Hypothalamus (tissue), 51 donors: ENCODE data around the gene ATP12A.

Experiments
- DNase-seq, 51 donors: peaks; one replicate each; lab custom pipeline; 2025; lab: John Stamatoyannopoulos, UW

ATP12A gene

GRCh38 chr13:24662195-24663088 is 17.8 kb upstream of the ATP12A start:
- DNase-seq: no peak

DNA sequence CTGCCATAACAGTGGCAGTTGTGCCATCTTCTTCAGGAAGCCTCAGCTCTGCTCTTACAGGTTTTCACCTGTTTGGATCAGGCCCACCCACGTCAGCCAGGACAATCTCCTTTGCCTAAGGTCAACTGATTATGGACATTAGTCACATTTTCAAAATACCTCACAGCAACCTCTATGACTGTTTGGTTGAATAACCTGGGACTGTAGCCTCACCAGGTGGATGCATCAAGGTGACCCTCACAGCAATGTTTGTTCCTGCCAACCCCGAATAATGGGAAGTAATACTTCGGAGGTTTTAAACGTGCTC is 17.2 kb upstream of the ATP12A start:
- no peak for DNase-seq

DNA sequence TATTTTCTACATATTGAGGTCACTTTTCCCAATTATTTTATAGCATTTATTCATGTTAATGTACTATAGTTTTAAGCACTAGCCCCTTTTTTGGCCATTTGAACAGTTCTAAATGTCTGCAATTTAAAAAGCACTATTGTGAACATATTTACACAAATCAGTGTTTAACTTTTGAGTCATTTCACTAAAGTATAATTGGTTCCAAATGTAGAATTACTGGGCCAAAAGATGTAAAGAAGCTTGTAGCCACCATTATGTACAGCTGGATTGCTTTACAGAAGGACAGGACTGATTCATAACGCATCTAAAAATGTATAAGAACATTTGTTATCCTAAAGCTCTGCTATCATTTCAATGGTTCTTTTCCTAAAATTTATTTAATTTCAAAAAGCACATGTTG is 16.6 kb upstream of the ATP12A start:
- DNase-seq: no peak

DNA sequence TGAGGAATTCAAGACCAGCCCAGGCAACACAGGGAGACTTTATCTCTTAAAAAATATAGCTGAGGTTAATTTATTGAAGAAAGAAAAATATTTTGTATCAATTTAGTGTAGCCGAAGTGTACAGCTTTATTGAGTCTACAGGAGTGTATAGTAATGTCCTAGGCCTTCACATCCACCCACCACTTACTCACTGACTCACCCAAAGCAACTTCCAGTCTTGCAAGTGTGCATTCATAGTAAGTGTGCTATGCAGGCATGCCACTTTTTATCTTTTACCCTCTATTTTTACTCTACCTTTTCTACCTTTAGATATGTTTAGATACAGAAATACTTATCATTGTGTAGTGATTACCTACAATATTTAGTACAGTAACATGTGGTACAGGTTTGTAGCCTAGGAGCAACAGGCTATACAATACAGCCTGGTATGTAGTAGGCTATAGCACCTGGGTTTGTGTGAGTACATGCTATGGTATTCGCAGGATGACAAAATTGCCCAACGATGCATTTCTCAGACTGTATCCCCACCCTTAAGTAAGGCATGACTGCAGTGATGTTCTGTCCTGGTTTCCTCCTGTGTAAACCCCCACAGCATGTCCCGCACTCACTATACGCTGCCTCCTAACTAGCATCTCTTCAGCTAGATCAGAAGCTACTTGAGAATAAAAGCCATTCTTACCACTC is 15.3 kb upstream of the ATP12A start:
- no peak for DNase-seq

GRCh38 chr13:24668511-24668910 is 11.7 kb upstream of the ATP12A start:
- no peak for DNase-seq

GRCh38 chr13:24668955-24669582 is 11.1 kb upstream of the ATP12A start:
- no peak for DNase-seq

- DNase-seq: no peak
These were observed 10.0 kb upstream of the ATP12A start for GRCh38 chr13:24670174-24670573.

DNA sequence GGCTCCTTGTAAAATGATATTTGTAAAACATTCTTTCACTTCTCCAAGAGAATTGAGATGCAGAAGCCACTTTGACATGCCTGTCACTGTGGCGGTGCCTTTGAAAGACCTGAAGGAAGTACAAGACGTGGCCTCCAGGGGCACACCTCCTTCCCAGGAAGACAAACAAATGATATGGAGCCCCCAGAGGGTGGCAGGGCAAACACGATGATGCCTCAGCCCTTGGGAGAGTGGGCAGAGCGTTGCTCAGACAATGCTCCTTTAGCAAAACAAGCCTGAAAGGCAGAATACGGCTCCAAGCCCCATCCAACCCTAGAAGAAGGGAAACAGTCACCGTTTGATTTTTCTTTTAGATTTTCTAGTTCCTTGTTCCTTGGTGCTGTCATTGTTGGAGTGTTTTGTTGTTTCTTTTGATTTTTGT is 9.2 kb upstream of the ATP12A start:
- no peak for DNase-seq

GRCh38 chr13:24671386-24672113 is 8.7 kb upstream of the ATP12A start:
- DNase-seq: peak in 11 of 51 donors; percentile 5 to 46 (median 10)

- no peak for DNase-seq
These were observed 7.8 kb upstream of the ATP12A start for GRCh38 chr13:24672141-24673132.

DNA sequence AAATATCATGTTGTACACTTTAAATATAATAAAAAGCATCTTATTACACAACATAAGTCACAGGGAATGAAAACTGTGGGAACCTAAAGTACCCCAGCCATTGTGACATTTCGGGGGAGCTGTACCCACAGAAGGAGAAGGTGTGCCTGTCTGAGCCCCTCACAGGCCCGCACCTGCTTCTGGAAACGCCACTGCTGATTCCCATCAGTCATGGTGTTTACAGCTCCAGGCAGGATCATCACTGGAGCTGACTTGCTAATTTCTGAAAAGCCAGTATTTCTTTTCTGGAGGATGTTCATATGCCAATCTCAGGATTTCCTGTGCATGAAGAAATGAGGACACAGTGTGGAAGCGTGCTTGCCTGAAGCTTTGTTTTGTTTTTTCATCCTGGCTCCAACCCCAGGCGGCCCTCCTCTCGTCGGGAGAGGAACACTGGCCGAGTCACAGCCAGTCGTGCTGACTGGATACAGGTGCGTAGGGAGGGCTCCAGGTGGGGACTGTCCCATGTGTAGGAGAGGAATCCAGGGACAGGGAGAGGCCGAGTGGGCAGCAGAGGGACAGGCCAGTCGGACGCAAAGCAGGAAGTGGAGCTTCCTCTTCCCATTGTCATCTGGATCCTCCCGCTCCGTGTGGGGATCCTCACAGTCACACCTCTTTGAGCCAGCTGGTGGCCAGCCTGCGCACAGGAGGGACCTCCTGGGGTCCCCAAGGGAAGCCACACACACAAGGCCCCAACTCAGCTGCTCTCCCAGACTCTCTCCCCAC is 4.2 kb upstream of the ATP12A start:
- no peak for DNase-seq

DNA sequence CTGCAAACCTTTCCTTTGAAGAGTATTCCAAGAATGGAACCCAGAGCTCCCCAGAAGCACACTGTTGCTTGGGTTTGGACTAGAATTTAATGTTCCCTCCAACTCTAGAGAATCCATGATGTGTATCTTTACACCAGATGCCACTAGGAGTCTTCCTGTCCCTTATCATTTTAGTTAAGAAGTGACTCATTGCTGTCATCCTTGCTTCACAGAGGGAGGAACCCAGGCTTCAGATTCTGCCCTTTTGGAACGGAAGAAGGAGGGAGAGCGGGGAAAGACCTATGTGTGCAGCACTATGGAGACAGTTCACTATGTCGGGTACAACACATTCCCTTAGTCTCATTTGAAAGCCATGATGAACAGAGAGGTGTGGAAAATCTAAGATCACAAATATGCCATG is 2.1 kb upstream of the ATP12A start:
- DNase-seq: no peak

DNA sequence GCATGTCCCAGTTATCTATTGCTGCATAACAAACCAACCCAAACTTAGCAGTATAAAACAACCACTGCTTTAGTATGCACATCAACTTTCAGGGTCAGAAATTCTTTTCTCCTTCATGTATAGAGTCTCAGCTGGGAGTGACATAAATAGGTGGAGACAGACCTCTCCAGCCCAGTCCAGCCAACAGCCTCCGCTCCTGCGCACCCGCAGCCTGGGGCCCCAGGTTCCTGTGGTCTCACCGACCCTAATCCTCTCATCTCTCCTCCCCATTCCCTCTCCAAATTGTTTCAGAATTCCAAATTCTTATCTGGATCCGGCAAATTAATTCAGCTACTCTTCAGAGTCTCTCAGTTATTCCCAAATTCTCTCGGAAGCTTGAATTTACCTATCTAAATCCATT is 522 bp upstream of the ATP12A start:
- DNase-seq: no peak

DNA sequence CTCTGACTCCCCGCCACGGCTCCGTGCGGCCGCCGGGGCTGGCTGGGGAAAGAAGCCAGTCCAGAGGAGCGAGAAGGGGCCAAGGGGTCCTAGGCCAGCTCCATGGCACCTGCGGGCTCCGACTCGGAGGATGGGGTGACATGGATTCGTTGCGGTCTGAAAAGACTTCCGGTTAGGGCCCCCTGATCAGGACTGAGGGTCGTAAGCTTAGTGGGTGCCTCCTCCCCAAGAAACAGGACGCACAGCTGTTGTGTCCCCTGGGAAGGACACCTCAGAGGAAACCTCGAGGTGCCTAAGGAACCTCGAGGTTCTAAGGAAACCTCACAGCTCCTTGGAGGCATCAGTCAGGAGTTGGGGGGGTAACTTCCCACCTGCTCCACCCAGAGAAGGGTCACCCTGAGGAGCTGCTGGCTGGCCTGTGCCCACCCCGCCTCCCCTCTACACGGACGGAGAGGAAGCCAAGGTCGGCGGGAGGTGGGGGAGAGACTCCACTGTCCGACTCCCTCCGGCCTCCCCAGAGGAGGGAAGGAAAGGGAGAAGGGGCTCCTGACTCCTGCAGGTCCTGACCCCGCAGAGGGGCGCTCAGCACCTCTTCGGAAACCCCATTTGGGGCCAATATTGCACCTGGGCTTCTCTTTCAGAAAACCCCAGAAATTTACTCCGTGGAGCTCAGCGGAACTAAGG is 855 bp downstream of the ATP12A start:
- DNase-seq: no peak

DNA sequence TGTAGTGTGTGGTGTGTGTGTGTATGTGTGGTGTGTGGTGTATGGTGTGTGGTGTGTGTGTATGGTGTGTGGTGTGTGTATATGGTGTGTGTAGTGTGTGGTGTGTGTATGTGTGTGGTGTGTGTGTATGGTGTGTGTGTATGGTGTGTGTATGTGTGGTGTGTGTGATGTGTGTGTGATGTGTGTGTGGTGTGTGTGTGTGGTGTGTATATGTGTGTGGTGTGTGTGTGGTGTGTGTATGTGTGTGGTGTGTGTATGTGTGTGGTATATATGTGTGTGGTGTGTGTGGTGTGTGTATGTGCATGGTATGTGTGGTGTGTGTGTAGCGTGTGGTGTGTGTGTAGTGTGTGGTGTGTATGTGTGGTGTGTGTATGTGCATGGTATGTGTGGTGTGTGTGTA is 1.7 kb downstream of the ATP12A start:
- no peak for DNase-seq

DNA sequence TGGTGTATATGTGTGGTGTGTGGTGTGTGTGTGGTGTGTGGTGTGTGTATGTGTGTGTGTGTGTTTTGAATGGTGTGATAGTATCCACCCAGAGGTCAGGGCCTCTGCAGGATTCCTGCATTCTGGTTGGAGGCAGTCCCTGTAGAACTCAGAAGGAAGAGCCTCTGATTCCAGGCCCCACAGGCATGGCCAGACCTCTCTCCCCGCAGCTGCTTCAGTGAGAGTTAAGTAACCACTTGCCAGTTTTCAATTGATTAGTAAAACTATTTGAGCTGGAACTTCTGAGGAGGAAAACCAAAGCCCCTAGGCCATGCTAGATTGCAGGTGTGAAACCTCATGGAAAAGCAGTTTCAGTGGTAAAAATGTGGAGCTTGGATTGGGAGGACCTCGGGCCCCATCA is 2.1 kb downstream of the ATP12A start:
- no peak for DNase-seq

DNA sequence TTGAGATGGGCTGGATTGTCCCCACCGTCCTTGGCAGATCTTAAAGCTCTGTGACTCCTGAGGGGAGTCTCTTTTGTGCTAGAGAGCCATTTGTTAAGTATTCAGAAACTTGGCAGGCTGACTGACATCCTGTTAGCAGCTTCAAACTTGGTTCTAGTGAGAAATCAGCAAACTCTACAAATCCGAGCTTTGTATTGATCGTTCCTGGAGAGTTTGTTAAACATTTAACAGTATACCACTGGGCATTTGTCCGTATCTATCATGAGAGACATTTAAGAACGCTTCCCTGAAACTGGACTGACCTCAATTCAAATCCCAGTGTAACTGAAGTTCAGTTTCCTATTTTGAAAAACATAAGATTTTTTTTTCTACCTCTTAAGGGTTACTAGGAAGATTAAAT is 3.1 kb downstream of the ATP12A start:
- DNase-seq: no peak

GRCh38 chr13:24683838-24684599 is 3.8 kb downstream of the ATP12A start:
- DNase-seq: peak in 38 of 51 donors; percentile 3 to 77 (median 32)
